Stimulated activated memory B cell treated with anti-CD40 and anti-IgM and Interleukin-4, amounts not matched to agents 10 μg/mL and 1 μg/mL and 100 μg/mL, for 72 hours (primary cell): Measurements from ENCODE around the gene NUPR2.
"Not testable (repeated sequence)": the region's sequence is repeated elsewhere in the genome, so short reads cannot be mapped to it uniquely, and the experiment has no call there.

Experiments
- ATAC-seq: fragments of 150-1000 bp; cut with Tn5 transposase; 2 replicates; pipeline ENCODE4 v1.10.0; 2021
- H3K27ac Mint-ChIP-seq: one replicate; pipeline ENCODE4 v1.8.0; 2022; ENCODE audit warnings: mild to moderate bottlenecking, mixed read lengths
- H3K27me3 Mint-ChIP-seq: one replicate; pipeline ENCODE4 v1.8.0; 2022; ENCODE audit warnings: mixed read lengths
- H3K36me3 Mint-ChIP-seq: one replicate; pipeline ENCODE4 v1.8.0; 2022; ENCODE audit warnings: mixed read lengths
- H3K4me1 Mint-ChIP-seq: one replicate; pipeline ENCODE4 v1.8.0; 2022; ENCODE audit warnings: mixed read lengths
- H3K4me3 Mint-ChIP-seq: one replicate; pipeline ENCODE4 v1.8.0; 2022; ENCODE audit warnings: mild to moderate bottlenecking, moderate library complexity, mixed read lengths
- H3K9me3 Mint-ChIP-seq: one replicate; pipeline ENCODE4 v1.8.0; 2022; ENCODE audit warnings: mixed read lengths

Gene NUPR2

DNA sequence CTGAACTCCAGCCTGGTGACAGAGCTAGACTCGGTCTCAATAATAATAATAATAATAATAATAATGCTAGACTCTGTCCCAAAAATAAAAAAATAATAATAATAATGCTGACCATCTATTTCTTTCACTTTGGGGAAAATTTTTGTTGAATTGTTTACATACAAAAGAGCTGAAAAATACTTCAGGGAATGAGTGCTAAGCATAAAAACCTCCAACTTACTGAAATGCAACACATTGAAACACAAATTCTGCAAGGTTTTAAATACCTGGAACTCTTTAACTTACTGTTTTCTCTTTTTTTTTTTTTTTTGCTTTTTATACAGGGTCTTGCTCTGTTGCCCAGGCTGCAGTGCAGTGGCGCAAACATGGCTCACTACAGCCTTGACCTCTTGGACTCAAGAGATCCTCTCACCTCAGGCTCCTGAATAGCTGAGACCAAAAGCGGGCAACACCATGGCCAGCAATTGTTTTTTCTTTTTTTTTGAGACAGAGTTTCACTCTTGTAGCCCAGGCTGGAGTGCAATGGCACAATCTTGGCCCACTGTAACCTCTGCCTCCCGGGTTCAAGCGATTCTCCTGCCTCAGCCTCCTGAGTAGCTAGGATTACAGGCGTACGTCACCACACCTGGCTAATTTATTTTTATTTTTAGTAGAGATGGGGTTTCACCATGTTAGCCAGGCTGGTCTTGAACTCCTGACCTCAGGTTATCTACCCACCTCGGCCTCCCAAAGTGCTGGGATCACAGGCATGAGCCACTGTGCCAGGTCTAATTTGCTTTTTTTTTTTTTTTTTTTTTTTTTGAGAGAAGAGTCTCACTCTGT lies 17.8 kb downstream of the NUPR2 start:
- not testable (repeated sequence) for H3K27ac Mint-ChIP-seq, ATAC-seq, H3K4me3 Mint-ChIP-seq, H3K4me1 Mint-ChIP-seq, H3K9me3 Mint-ChIP-seq, H3K27me3 Mint-ChIP-seq
- H3K36me3 Mint-ChIP-seq = peaks cover 29% of the 10 kb centered on the region

- no peak for ATAC-seq
- Mint-ChIP-seq H3K4me1 (no peaks in the 10 kb centered on the region), H3K4me3 (no peak overlapping the region), H3K36me3 (peaks cover 29% of the 10 kb centered on the region), H3K9me3 (no peaks in the 10 kb centered on the region), H3K27ac (no peak overlapping the region), H3K27me3 (no peaks in the 10 kb centered on the region)
Observed at GRCh38 chr7:56097700-56098099, 18.5 kb downstream of the NUPR2 start.

GRCh38 chr7:56092789-56093531 lies 23.3 kb downstream of the NUPR2 start, which contains the start of gene PHKG1:
Gene PHKG1 (minus strand): TSS chr7:56092952. CDS start chr7:56088941, 4,011 bp downstream.
- peak within 1 kb of the TSS; percentile 26 for H3K27ac Mint-ChIP-seq
- H3K36me3 Mint-ChIP-seq = peaks cover 19% of the 10 kb centered on the region

GRCh38 chr7:56092388-56092787 lies 23.8 kb downstream of the NUPR2 start:
- Mint-ChIP-seq H3K36me3 (peaks cover 19% of the 10 kb centered on the region), H3K27ac (peak overlapping the region; percentile 26)
- ATAC-seq, H3K27me3 Mint-ChIP-seq, H3K4me3 Mint-ChIP-seq, H3K9me3 Mint-ChIP-seq, H3K4me1 Mint-ChIP-seq: not testable (repeated sequence)

More at GRCh38 chr7:56092789-56093531, 23.3 kb downstream of the NUPR2 start, which contains the start of gene PHKG1:
- H3K4me3 Mint-ChIP-seq = no peak within 1 kb of the TSS
- no peaks in the 10 kb centered on the region for H3K4me1 Mint-ChIP-seq
- no peaks in the 10 kb centered on the region for H3K9me3 Mint-ChIP-seq
- H3K27me3 Mint-ChIP-seq = no peaks in the 10 kb centered on the region
- ATAC-seq = no peak

DNA sequence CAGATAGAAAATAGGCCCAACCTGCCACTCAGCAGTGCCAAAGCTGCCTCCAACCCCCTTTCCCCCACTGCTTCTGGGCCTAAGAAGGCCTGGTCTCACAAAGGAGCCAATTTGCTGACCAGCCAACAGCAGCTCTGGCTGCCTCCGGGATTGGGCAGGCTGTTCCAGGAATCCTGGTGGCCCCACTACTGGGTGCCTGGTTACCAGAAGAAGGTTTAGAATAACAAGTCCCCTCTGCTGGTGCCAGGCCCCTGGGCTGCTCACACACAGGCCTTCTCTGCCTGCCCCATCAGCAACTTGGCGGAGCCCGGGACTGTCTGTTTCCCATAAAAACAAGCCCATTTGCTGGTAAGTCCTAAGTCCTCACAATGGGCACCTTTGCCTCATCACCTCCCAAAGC lies 24.6 kb downstream of the NUPR2 start:
- no peaks in the 10 kb centered on the region for H3K9me3 Mint-ChIP-seq
- H3K4me1 Mint-ChIP-seq = no peaks in the 10 kb centered on the region
- H3K27ac Mint-ChIP-seq = peak overlapping the region; percentile 26

GRCh38 chr7:56087445-56087844 lies 28.8 kb downstream of the NUPR2 start:
- no peak for ATAC-seq
- Mint-ChIP-seq H3K9me3 (no peaks in the 10 kb centered on the region), H3K27me3 (no peaks in the 10 kb centered on the region), H3K4me1 (no peaks in the 10 kb centered on the region), H3K27ac (no peak overlapping the region), H3K4me3 (no peak overlapping the region), H3K36me3 (peaks cover 28% of the 10 kb centered on the region)

More for the DNA sequence above, 24.6 kb downstream of the NUPR2 start:
- Mint-ChIP-seq H3K4me3 (no peak overlapping the region), H3K27me3 (no peaks in the 10 kb centered on the region), H3K36me3 (peaks cover 22% of the 10 kb centered on the region)
- ATAC-seq = no peak

DNA sequence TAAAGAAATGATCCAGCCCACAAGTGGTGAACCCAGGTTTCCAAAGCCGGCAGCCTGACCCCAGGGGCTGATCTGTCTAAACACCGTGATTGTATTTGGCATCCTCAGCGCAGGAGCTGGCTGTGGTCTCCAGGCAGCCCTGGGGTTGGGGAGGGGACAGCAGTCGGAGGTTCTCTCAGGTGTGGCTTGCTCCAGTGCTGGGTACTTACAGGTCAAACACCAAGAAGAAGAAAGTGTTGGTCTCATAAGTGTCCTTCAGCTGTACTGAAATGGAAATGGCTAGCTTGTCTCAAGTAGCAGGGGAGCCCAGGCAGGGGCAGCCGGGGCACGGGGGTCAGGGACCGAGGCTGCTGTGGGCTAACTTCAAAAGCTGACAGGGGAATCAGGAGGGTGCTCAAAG lies 29.5 kb downstream of the NUPR2 start:
- no peaks in the 10 kb centered on the region for H3K9me3 Mint-ChIP-seq
- no peak overlapping the region for H3K4me3 Mint-ChIP-seq
- H3K27ac Mint-ChIP-seq = no peak overlapping the region
- no peaks in the 10 kb centered on the region for H3K27me3 Mint-ChIP-seq
- no peaks in the 10 kb centered on the region for H3K4me1 Mint-ChIP-seq
- no peak for ATAC-seq
- peaks cover 35% of the 10 kb centered on the region for H3K36me3 Mint-ChIP-seq

DNA sequence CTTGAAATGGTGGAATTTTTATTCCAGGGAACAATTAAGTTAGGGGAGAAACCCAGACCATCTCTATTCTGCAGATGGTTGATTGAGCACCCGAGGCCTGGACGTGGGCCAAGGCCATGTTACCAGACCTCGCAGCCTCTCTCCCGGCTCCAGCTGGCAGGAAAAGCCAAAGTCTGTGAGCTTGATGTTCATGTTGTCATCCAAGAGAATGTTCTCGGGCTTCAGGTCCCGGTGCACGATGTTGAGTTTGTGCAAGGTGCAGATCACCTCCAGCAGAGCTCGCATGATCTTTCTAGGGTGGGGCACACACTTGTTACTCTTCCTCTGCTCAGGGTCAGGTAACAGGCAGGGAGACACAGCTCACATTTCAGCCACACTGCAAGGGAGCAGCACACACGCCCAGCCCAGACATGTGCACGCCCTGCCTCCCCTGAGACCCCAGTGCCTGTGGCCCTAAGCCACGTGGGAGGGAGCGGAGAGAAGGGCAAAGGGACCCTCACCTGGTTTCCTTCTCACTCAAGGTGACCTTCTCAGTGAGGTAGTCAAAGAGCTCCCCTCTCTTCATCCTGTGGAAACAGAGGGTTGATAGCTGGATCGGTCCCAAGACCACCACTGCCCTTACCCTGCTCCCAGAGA lies 32.9 kb downstream of the NUPR2 start:
- no peak overlapping the region for H3K4me3 Mint-ChIP-seq
- no peak for ATAC-seq
- no peaks in the 10 kb centered on the region for H3K4me1 Mint-ChIP-seq
- H3K9me3 Mint-ChIP-seq = no peaks in the 10 kb centered on the region
- H3K27ac Mint-ChIP-seq = no peak overlapping the region
- peaks cover 49% of the 10 kb centered on the region for H3K36me3 Mint-ChIP-seq
- no peaks in the 10 kb centered on the region for H3K27me3 Mint-ChIP-seq

- H3K36me3 Mint-ChIP-seq = peaks cover 49% of the 10 kb centered on the region
- no peak overlapping the region for H3K4me3 Mint-ChIP-seq
- no peak for ATAC-seq
- no peaks in the 10 kb centered on the region for H3K4me1 Mint-ChIP-seq
- H3K9me3 Mint-ChIP-seq = no peaks in the 10 kb centered on the region
- no peak overlapping the region for H3K27ac Mint-ChIP-seq
- no peaks in the 10 kb centered on the region for H3K27me3 Mint-ChIP-seq
Observed at GRCh38 chr7:56081626-56082340, 34.4 kb downstream of the NUPR2 start.

GRCh38 chr7:56080726-56081435 lies 35.3 kb downstream of the NUPR2 start:
- H3K9me3 Mint-ChIP-seq, H3K4me3 Mint-ChIP-seq, H3K4me1 Mint-ChIP-seq, H3K27me3 Mint-ChIP-seq, ATAC-seq, H3K27ac Mint-ChIP-seq: not testable (repeated sequence)
- H3K36me3 Mint-ChIP-seq = peaks cover 44% of the 10 kb centered on the region

GRCh38 chr7:56079450-56080185 lies 36.6 kb downstream of the NUPR2 start:
- H3K36me3 Mint-ChIP-seq = peaks cover 42% of the 10 kb centered on the region
- no peaks in the 10 kb centered on the region for H3K9me3 Mint-ChIP-seq
- no peak overlapping the region for H3K4me3 Mint-ChIP-seq
- no peak overlapping the region for H3K27ac Mint-ChIP-seq
- H3K4me1 Mint-ChIP-seq = no peaks in the 10 kb centered on the region
- no peak for ATAC-seq
- H3K27me3 Mint-ChIP-seq = no peaks in the 10 kb centered on the region

- Mint-ChIP-seq H3K27ac (no peak overlapping the region), H3K4me1 (peaks cover 8% of the 10 kb centered on the region), H3K27me3 (no peaks in the 10 kb centered on the region), H3K4me3 (no peak overlapping the region), H3K36me3 (peaks cover 49% of the 10 kb centered on the region), H3K9me3 (no peaks in the 10 kb centered on the region)
- ATAC-seq = no peak
Observed at GRCh38 chr7:56078196-56078595, 38.0 kb downstream of the NUPR2 start.

DNA sequence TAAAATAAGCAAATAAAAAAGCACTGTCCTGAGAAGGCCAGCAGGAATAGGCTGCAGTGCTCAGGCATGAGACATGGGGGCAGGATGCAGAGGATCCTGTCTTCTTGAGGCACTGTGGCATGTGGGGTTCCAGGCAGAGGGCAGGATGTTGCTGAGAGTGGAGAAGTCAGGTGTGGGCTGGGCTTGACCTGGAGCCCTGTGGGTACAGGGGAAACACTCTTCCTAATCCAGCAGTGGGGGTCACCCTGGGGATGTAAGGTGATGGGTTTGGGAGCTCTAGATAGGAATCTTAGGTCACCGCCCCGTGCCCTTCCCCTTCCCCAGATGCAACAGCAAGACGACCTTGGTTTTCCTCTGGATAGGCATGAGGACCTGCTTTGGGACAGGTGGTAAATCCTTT lies 38.5 kb downstream of the NUPR2 start:
- Mint-ChIP-seq H3K4me3 (no peak overlapping the region), H3K36me3 (peaks cover 54% of the 10 kb centered on the region), H3K27me3 (no peaks in the 10 kb centered on the region), H3K9me3 (no peaks in the 10 kb centered on the region), H3K27ac (no peak overlapping the region), H3K4me1 (peaks cover 8% of the 10 kb centered on the region)
- no peak for ATAC-seq

DNA sequence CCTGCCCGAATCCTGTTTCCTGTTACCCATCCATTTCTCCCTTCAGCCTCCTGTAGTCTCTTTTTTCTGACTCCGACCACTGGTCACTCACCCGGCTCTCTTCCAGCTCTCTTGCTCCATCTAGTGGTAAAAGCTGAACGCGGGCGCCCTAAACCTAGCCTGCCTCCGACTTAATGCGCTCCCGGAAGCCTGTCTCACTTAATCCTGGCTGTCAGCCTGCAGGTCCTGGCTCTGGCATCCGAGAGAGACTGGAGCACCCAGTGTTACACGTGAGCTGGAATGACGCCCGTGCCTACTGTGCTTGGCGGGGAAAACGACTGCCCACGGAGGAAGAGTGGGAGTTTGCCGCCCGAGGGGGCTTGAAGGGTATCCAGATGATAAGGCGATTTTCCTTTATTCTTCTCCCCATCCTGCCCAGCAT lies 41.8 kb downstream of the NUPR2 start:
- Mint-ChIP-seq H3K36me3 (peaks cover 36% of the 10 kb centered on the region), H3K27ac (peak overlapping the region; percentile 2), H3K9me3 (no peaks in the 10 kb centered on the region), H3K4me3 (no peak overlapping the region), H3K4me1 (peaks cover 8% of the 10 kb centered on the region), H3K27me3 (no peaks in the 10 kb centered on the region)
- peak; percentile 88 for ATAC-seq
